HG03565 (cell line): ENCODE data around the gene MALRD1.

Source experiments
- ATAC-seq: cut with Tn5 transposase; IDR thresholded peaks from one replicate; pipeline ENCODE4 v1.9.1; 2021; ENCODE audit warnings: mild to moderate bottlenecking, moderate library complexity; ENCODE audit not compliant: unreplicated experiment

MALRD1 gene

GRCh38 chr10:19629567-19629966 lies 581.0 kb downstream of the MALRD1 start:
- ATAC-seq: no peak

- ATAC-seq: no peak
Measured at GRCh38 chr10:19634163-19634562, 585.6 kb downstream of the MALRD1 start.

GRCh38 chr10:19638182-19638895 lies 589.7 kb downstream of the MALRD1 start:
- no peak for ATAC-seq

GRCh38 chr10:19638896-19639233 lies 590.3 kb downstream of the MALRD1 start:
- no peak for ATAC-seq

GRCh38 chr10:19640566-19641263 lies 592.1 kb downstream of the MALRD1 start:
- ATAC-seq: no peak

- no peak for ATAC-seq
Measured at GRCh38 chr10:19651549-19651948, 602.9 kb downstream of the MALRD1 start.

GRCh38 chr10:19652750-19653149 lies 604.1 kb downstream of the MALRD1 start:
- ATAC-seq: no peak

- no peak for ATAC-seq
Measured at GRCh38 chr10:19653931-19654330, 605.3 kb downstream of the MALRD1 start.

- ATAC-seq: no peak
Measured at GRCh38 chr10:19654576-19654975, 606.0 kb downstream of the MALRD1 start.

- no peak for ATAC-seq
Measured at GRCh38 chr10:19656420-19657042, 607.9 kb downstream of the MALRD1 start.

- no peak for ATAC-seq
Measured at GRCh38 chr10:19658131-19658530, 609.5 kb downstream of the MALRD1 start.

GRCh38 chr10:19658622-19659233 lies 610.1 kb downstream of the MALRD1 start:
- no peak for ATAC-seq

GRCh38 chr10:19659920-19660655 lies 611.5 kb downstream of the MALRD1 start:
- no peak for ATAC-seq

- ATAC-seq: no peak
Measured at GRCh38 chr10:19663344-19663743, 614.7 kb downstream of the MALRD1 start.

- no peak for ATAC-seq
Measured at GRCh38 chr10:19668116-19668515, 619.5 kb downstream of the MALRD1 start.

GRCh38 chr10:19676063-19676462 lies 627.5 kb downstream of the MALRD1 start:
- no peak for ATAC-seq

- ATAC-seq: no peak
Measured at GRCh38 chr10:19683356-19683755, 634.8 kb downstream of the MALRD1 start.

GRCh38 chr10:19683960-19684359 lies 635.4 kb downstream of the MALRD1 start:
- ATAC-seq: no peak

- ATAC-seq: no peak
Measured at GRCh38 chr10:19688344-19688743, 639.7 kb downstream of the MALRD1 start.

- ATAC-seq: no peak
Measured at GRCh38 chr10:19689231-19689630, 640.6 kb downstream of the MALRD1 start.

- no peak for ATAC-seq
Measured at GRCh38 chr10:19699299-19699698, 650.7 kb downstream of the MALRD1 start.
